ENCODE data around the gene BLOC1S3.

DNA sequence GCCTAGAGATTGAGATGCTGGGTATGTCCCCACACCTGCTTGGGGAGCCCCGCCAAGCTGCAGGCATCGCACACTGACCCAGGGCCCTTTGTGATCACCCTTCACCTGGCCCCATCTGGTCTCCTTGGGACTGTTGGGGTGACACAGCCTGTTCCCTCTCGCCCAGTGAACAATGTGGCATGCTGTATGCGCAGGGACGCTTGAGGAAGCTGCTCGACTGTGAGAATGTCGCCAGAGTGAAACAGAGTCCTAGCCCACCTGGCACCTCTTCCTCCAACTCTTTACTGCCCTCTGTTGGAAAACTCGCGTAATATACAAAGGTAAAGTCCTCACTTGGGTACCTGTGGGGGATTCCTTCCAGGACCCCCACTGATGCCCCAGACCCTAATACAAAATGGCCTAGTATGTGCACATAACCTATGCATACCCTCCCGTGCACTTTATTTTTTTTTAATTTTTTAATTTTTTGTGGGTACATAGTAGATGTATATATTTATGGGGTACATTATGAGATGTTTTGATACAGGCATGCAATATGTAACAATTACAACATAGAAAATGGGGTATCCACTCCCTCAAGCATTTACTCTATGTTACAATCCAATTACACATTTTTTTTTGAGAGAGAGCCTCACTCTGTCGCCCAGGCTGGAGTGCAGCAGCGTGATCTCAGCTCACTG is 9.0 kb downstream of the BLOC1S3 start:
- TF ChIP-seq CTCF (IDR thresholded peaks at IDR 0.05; ENCODE audit: low read length) = peak; percentile 65
- TF ChIP-seq EZH2 (IDR thresholded peaks at IDR 0.05; ENCODE audit: borderline replicate concordance, low read length) = no peak

Data from OCI-LY1 (cell line).